Activated T-helper 1 cell treated with anti-CD3 and anti-CD28 coated beads, Interleukin-12 subunit alpha, Interleukin-12 subunit beta, Interleukin-2, Interleukin-4 antibody, amounts not matched to agents 30 ng/mL and 10 ng/mL and 1 ng/mL, durations not matched to agents 14 hours and 24 hours and 36 hours (primary cell): ENCODE results near the gene SLCO4A1. TPM values are rescaled to one million over a fixed set of nuclear protein-coding genes. Genes with fewer than 3 reads are reported as not detected.
A peak's percentile ranks its signal among the peaks of the same experiment; 100 is the strongest.

Source experiments
- DNase-seq: peaks from one replicate; pipeline ENCODE4 v3.0.0; 2021; ENCODE audit warnings: low spot score
- H3K27ac Mint-ChIP-seq: one replicate; pipeline ENCODE4 v1.8.0; 2021; ENCODE audit warnings: mild to moderate bottlenecking, mixed read lengths
- H3K27me3 Mint-ChIP-seq: one replicate; pipeline ENCODE4 v1.8.0; 2022; ENCODE audit warnings: mild to moderate bottlenecking, moderate library complexity, mixed read lengths; ENCODE audit not compliant: insufficient read depth
- H3K36me3 Mint-ChIP-seq: one replicate; pipeline ENCODE4 v1.8.0; 2021; ENCODE audit warnings: low read depth, mixed read lengths
- H3K4me1 Mint-ChIP-seq: one replicate; pipeline ENCODE4 v1.8.0; 2021; ENCODE audit warnings: low read depth, mixed read lengths
- H3K4me3 Mint-ChIP-seq: one replicate; pipeline ENCODE4 v1.8.0; 2021; ENCODE audit warnings: mild to moderate bottlenecking, moderate library complexity, mixed read lengths
- H3K9me3 Mint-ChIP-seq: one replicate; pipeline ENCODE4 v1.8.0; 2021; ENCODE audit warnings: mixed read lengths
- intact Hi-C: fragments of 100-400 bp; cut with micrococcal nuclease; formaldehyde crosslinking; loops from one replicate; pipeline ENCODE4 v1.15.1; 2024
- total RNA-seq: library from RNA; stranded (reverse); gene quantifications from 2 replicates; pipeline ENCODE4 v1.2.3, GENCODE V29; 2022

Gene SLCO4A1
- total RNA-seq, 1 donor from 2014 or later = 47.6 TPM

- intact Hi-C loops = loop anchor here (2.0 to 5.0 kb wide), 3 partner anchors 14 to 100 kb away; no protein-coding TSS in a partner anchor
- Mint-ChIP-seq H3K36me3 (no peaks in the 10 kb centered on the region), H3K4me3 (peak overlapping the region; percentile 78), H3K27me3 (peaks cover 21% of the 10 kb centered on the region), H3K4me1 (peaks cover 53% of the 10 kb centered on the region), H3K9me3 (no peaks in the 10 kb centered on the region), H3K27ac (peak overlapping the region; percentile 79)
- no peak for DNase-seq
These were observed 39.8 kb upstream of the SLCO4A1 start for GRCh38 chr20:62602550-62602949.

GRCh38 chr20:62603021-62603906 lies 39.0 kb upstream of the SLCO4A1 start:
- peaks cover 48% of the 10 kb centered on the region for H3K4me1 Mint-ChIP-seq

GRCh38 chr20:62603907-62604785 lies 38.2 kb upstream of the SLCO4A1 start:
- no peak overlapping the region for H3K27ac Mint-ChIP-seq

More at GRCh38 chr20:62603021-62603906, 39.0 kb upstream of the SLCO4A1 start:
- DNase-seq = peak; percentile 25
- Mint-ChIP-seq H3K36me3 (no peaks in the 10 kb centered on the region), H3K9me3 (no peaks in the 10 kb centered on the region), H3K27ac (peak overlapping the region; percentile 79), H3K4me3 (peak overlapping the region; percentile 78), H3K27me3 (peaks cover 21% of the 10 kb centered on the region)
- intact Hi-C loops = loop anchor here (1.0 to 5.0 kb wide), 5 partner anchors 14 to 137 kb away; no protein-coding TSS in a partner anchor

GRCh38 chr20:62604796-62605195 lies 37.5 kb upstream of the SLCO4A1 start:
- no peak for DNase-seq
- no peaks in the 10 kb centered on the region for H3K36me3 Mint-ChIP-seq
- no peak overlapping the region for H3K27ac Mint-ChIP-seq
- H3K4me3 Mint-ChIP-seq = no peak overlapping the region
- no peaks in the 10 kb centered on the region for H3K9me3 Mint-ChIP-seq
- H3K4me1 Mint-ChIP-seq = peaks cover 41% of the 10 kb centered on the region
- intact Hi-C loops = loop anchor here (5.0 kb wide), 2 partner anchors 82 to 102 kb away; no protein-coding TSS in a partner anchor
- H3K27me3 Mint-ChIP-seq = peaks cover 24% of the 10 kb centered on the region

More at GRCh38 chr20:62603907-62604785, 38.2 kb upstream of the SLCO4A1 start:
- no peaks in the 10 kb centered on the region for H3K36me3 Mint-ChIP-seq
- no peak for DNase-seq
- no peak overlapping the region for H3K4me3 Mint-ChIP-seq
- H3K9me3 Mint-ChIP-seq = no peaks in the 10 kb centered on the region
- peaks cover 41% of the 10 kb centered on the region for H3K4me1 Mint-ChIP-seq
- peaks cover 25% of the 10 kb centered on the region for H3K27me3 Mint-ChIP-seq
- intact Hi-C loops = loop anchor here (1.0 to 5.0 kb wide), 5 partner anchors 13 to 136 kb away; no protein-coding TSS in a partner anchor

- H3K4me1 Mint-ChIP-seq = peaks cover 40% of the 10 kb centered on the region
- no peak overlapping the region for H3K4me3 Mint-ChIP-seq
- no peak overlapping the region for H3K27ac Mint-ChIP-seq
- intact Hi-C loops = no loop called here
- H3K27me3 Mint-ChIP-seq = peaks cover 19% of the 10 kb centered on the region
- H3K9me3 Mint-ChIP-seq = peaks cover under 1% of the 10 kb centered on the region
- no peaks in the 10 kb centered on the region for H3K36me3 Mint-ChIP-seq
- no peak for DNase-seq
These were observed 36.9 kb upstream of the SLCO4A1 start for GRCh38 chr20:62605236-62605943.

- peaks cover 2% of the 10 kb centered on the region for H3K36me3 Mint-ChIP-seq
- no peak overlapping the region for H3K27ac Mint-ChIP-seq
- H3K4me3 Mint-ChIP-seq = no peak overlapping the region
- H3K4me1 Mint-ChIP-seq = peaks cover 34% of the 10 kb centered on the region
- peaks cover 4% of the 10 kb centered on the region for H3K9me3 Mint-ChIP-seq
- DNase-seq = no peak
- peaks cover 16% of the 10 kb centered on the region for H3K27me3 Mint-ChIP-seq
- intact Hi-C loops = no loop called here
These were observed 36.3 kb upstream of the SLCO4A1 start for GRCh38 chr20:62606016-62606415.

GRCh38 chr20:62606551-62607201 lies 35.6 kb upstream of the SLCO4A1 start:
- Mint-ChIP-seq H3K4me3 (no peak overlapping the region), H3K9me3 (peaks cover 4% of the 10 kb centered on the region), H3K27ac (no peak overlapping the region), H3K36me3 (peaks cover 2% of the 10 kb centered on the region), H3K4me1 (peaks cover 28% of the 10 kb centered on the region), H3K27me3 (peaks cover 13% of the 10 kb centered on the region)
- intact Hi-C loops = no loop called here
- no peak for DNase-seq

GRCh38 chr20:62607366-62608217 lies 34.7 kb upstream of the SLCO4A1 start:
- H3K4me3 Mint-ChIP-seq = no peak overlapping the region
- H3K27me3 Mint-ChIP-seq = peaks cover 13% of the 10 kb centered on the region
- H3K36me3 Mint-ChIP-seq = peaks cover 2% of the 10 kb centered on the region
- no peak for DNase-seq
- intact Hi-C loops = no loop called here
- peaks cover 4% of the 10 kb centered on the region for H3K9me3 Mint-ChIP-seq
- no peak overlapping the region for H3K27ac Mint-ChIP-seq
- H3K4me1 Mint-ChIP-seq = peaks cover 19% of the 10 kb centered on the region

GRCh38 chr20:62608218-62608565 lies 34.1 kb upstream of the SLCO4A1 start:
- H3K9me3 Mint-ChIP-seq = peaks cover 4% of the 10 kb centered on the region
- H3K27me3 Mint-ChIP-seq = peaks cover 15% of the 10 kb centered on the region
- H3K36me3 Mint-ChIP-seq = peaks cover 2% of the 10 kb centered on the region
- H3K27ac Mint-ChIP-seq = no peak overlapping the region
- peaks cover 13% of the 10 kb centered on the region for H3K4me1 Mint-ChIP-seq
- no peak overlapping the region for H3K4me3 Mint-ChIP-seq
- DNase-seq = no peak
- intact Hi-C loops = no loop called here

GRCh38 chr20:62609279-62609720 lies 33.0 kb upstream of the SLCO4A1 start:
- DNase-seq = no peak
- H3K27ac Mint-ChIP-seq = no peak overlapping the region
- intact Hi-C loops = no loop called here

More at GRCh38 chr20:62609279-62609720, 33.0 kb upstream of the SLCO4A1 start:
- Mint-ChIP-seq H3K4me3 (no peak overlapping the region), H3K9me3 (peaks cover 4% of the 10 kb centered on the region), H3K27me3 (peaks cover 15% of the 10 kb centered on the region), H3K36me3 (peaks cover 2% of the 10 kb centered on the region), H3K4me1 (peaks cover 5% of the 10 kb centered on the region)
